OCI-LY3 (cell line): Measurements from ENCODE around the gene ADPRS.

Source experiments
- H2AFZ ChIP-seq: fragments of 200-600, 300-600 bp; shearing (Covaris generic); 2 replicates; pipeline ENCODE4 v1.6.0; 2014; ENCODE audit warnings: antibody characterized with exemption, low read depth, low read length
- H3K27ac ChIP-seq: fragments of 200-600, 300-600 bp; sonication (generic); 2 replicates; pipeline ENCODE4 v1.5.1; 2014; ENCODE audit warnings: mild to moderate bottlenecking, low read length, moderate library complexity, mixed read lengths
- H3K27me3 ChIP-seq: fragments of 200-600, 300-600 bp; sonication (generic); 2 replicates; pipeline ENCODE4 v1.6.1; 2014; ENCODE audit warnings: low read depth, low read length, mixed read lengths
- H3K36me3 ChIP-seq: fragments of 200-600, 300-600 bp; sonication (generic); replicated peaks from 2 replicates; pipeline ENCODE3; 2014; ENCODE audit warnings: low read depth, low read length, mixed read lengths
- H3K4me1 ChIP-seq: fragments of 300-600, 200-600 bp; sonication (generic); 2 replicates; pipeline ENCODE4 v1.6.1; 2014; ENCODE audit warnings: low read length, mixed read lengths
- H3K4me2 ChIP-seq: fragments of 200-600, 300-600 bp; sonication (generic); 2 replicates; pipeline ENCODE4 v1.6.1; 2014; ENCODE audit warnings: low read length, mixed read lengths
- H3K4me3 ChIP-seq: fragments of 300-600, 200-600 bp; sonication (generic); 2 replicates; pipeline ENCODE4 v1.5.1; 2014; ENCODE audit warnings: antibody characterized with exemption, mild to moderate bottlenecking, low read length, moderate library complexity
- H3K79me2 ChIP-seq: fragments of 300-600, 200-600 bp; shearing (Covaris generic); 2 replicates; pipeline ENCODE4 v1.6.1; 2014; ENCODE audit warnings: mild to moderate bottlenecking, low read length, mixed read lengths
- H3K9ac ChIP-seq: fragments of 300-600, 200-600 bp; shearing (Covaris generic); 2 replicates; pipeline ENCODE4 v1.6.0; 2014; ENCODE audit warnings: mild to moderate bottlenecking, low read length, moderate library complexity
- H3K9me3 ChIP-seq: fragments of 200-600, 300-600 bp; shearing (Covaris generic); 2 replicates; pipeline ENCODE4 v1.6.1; 2014; ENCODE audit warnings: low read length, mixed read lengths; ENCODE audit not compliant: insufficient read depth
- H4K20me1 ChIP-seq: fragments of 200-600, 300-600 bp; sonication (generic); 2 replicates; pipeline ENCODE4 v1.6.1; 2016; ENCODE audit warnings: low read length, mixed read lengths; ENCODE audit not compliant: insufficient read depth
- EZH2phosphoT487 ChIP-seq: fragments of 200-600 bp; shearing (Covaris generic); IDR thresholded peaks from 2 replicates; pipeline ENCODE4 v1.6.1; 2018; ENCODE audit warnings: antibody characterized with exemption, mixed run types, low read depth
- TF ChIP-seq, protein P1 (sequence below): fragments of 200-600, 300-600 bp; sonication (generic); IDR thresholded peaks from 2 replicates; pipeline ENCODE4 v1.5.1; 2014; ENCODE audit warnings: antibody characterized with exemption, low read length, low read depth

ADPRS gene

GRCh38 chr1:36093929-36094328 lies 5.2 kb downstream of the ADPRS start:
- Histone ChIP-seq H3K4me1 (no peaks in the 10 kb centered on the region), H3K9me3 (no peaks in the 10 kb centered on the region), H3K9ac (no peak overlapping the region), H4K20me1 (no peaks in the 10 kb centered on the region), H3K4me3 (no peak overlapping the region), H3K36me3 (peaks cover 11% of the 10 kb centered on the region), H2AFZ (no peak overlapping the region), H3K27me3 (no peaks in the 10 kb centered on the region), H3K4me2 (no peak overlapping the region), H3K79me2 (peaks cover 14% of the 10 kb centered on the region), H3K27ac (no peak overlapping the region)
- no peak for TF ChIP-seq EZH2phosphoT487
- TF ChIP-seq, protein P1, sequence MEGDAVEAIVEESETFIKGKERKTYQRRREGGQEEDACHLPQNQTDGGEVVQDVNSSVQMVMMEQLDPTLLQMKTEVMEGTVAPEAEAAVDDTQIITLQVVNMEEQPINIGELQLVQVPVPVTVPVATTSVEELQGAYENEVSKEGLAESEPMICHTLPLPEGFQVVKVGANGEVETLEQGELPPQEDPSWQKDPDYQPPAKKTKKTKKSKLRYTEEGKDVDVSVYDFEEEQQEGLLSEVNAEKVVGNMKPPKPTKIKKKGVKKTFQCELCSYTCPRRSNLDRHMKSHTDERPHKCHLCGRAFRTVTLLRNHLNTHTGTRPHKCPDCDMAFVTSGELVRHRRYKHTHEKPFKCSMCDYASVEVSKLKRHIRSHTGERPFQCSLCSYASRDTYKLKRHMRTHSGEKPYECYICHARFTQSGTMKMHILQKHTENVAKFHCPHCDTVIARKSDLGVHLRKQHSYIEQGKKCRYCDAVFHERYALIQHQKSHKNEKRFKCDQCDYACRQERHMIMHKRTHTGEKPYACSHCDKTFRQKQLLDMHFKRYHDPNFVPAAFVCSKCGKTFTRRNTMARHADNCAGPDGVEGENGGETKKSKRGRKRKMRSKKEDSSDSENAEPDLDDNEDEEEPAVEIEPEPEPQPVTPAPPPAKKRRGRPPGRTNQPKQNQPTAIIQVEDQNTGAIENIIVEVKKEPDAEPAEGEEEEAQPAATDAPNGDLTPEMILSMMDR, result no peak

DNA sequence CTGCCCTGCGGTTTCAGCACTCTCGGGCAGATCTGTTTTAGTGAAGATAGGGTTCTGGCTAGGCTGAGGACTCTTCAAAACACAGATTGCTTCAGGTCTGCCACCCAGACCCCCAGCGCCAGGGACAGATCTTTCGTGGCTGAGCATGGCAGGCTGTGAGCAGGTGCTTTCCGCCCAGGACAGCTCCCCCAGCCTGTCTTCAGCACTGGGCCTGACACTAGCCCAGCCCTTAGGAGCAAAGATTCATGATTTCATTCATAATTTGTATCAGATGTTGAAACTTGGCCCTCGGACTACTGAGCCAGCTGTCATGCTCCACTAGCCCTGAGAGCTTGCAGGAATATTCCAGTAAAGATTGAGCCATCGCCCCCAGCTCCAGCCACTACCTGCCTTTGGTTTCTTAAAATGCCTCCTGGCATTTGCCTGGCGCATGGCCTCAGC lies 5.9 kb downstream of the ADPRS start:
- H3K36me3 ChIP-seq, result peaks cover 11% of the 10 kb centered on the region
- TF ChIP-seq, protein P1, result no peak
- TF ChIP-seq EZH2phosphoT487, result no peak
- no peaks in the 10 kb centered on the region for H3K27me3 ChIP-seq
- peaks cover 7% of the 10 kb centered on the region for H3K79me2 ChIP-seq
- no peak overlapping the region for H2AFZ ChIP-seq
- no peak overlapping the region for H3K27ac ChIP-seq
- H3K4me3 ChIP-seq, result no peak overlapping the region
- no peaks in the 10 kb centered on the region for H3K9me3 ChIP-seq
- peaks cover under 1% of the 10 kb centered on the region; the same call in 1 of the 2 replicates for H3K4me1 ChIP-seq
- no peak overlapping the region for H3K4me2 ChIP-seq
- H3K9ac ChIP-seq, result no peak overlapping the region
- no peaks in the 10 kb centered on the region for H4K20me1 ChIP-seq

DNA sequence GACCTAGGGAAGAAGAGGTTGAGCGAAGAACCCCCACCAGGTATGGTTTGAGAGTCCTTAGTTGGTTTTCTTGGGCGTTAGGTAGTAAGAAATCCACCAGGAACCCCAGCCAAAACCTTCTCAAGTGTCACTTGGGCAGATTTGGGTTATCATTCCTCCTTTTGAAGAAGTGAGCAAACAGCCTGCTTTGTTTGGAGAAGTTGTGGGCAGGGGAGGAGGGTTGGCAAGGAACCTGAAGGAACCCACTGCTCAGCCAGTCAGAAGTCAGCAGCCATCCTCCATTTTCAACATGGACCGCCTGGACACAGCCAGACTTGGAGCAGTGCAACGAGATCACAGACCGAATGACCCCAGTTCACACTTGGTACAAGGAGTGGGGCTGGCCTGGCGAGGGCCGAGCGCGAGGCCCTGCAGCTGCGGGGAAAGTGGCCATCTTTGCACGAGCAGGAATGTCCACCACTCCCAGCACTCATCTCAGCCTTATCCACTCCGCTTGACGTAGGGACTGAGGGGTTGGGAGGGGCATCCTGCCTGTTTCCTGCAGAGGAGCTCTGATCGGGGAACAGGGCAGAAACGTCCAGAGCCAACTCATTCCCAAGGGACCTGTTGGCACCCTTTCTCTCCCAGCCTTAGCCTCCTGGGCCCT lies 7.2 kb downstream of the ADPRS start:
- Histone ChIP-seq H3K4me2 (no peak overlapping the region), H3K27ac (no peak overlapping the region), H2AFZ (no peak overlapping the region), H3K4me3 (no peak overlapping the region), H3K9ac (no peak overlapping the region), H3K4me1 (peaks cover 3% of the 10 kb centered on the region; the same call in 1 of the 2 replicates), H3K27me3 (no peaks in the 10 kb centered on the region), H3K79me2 (no peaks in the 10 kb centered on the region), H3K9me3 (no peaks in the 10 kb centered on the region), H3K36me3 (peaks cover 11% of the 10 kb centered on the region), H4K20me1 (no peaks in the 10 kb centered on the region)
- no peak for TF ChIP-seq EZH2phosphoT487

DNA sequence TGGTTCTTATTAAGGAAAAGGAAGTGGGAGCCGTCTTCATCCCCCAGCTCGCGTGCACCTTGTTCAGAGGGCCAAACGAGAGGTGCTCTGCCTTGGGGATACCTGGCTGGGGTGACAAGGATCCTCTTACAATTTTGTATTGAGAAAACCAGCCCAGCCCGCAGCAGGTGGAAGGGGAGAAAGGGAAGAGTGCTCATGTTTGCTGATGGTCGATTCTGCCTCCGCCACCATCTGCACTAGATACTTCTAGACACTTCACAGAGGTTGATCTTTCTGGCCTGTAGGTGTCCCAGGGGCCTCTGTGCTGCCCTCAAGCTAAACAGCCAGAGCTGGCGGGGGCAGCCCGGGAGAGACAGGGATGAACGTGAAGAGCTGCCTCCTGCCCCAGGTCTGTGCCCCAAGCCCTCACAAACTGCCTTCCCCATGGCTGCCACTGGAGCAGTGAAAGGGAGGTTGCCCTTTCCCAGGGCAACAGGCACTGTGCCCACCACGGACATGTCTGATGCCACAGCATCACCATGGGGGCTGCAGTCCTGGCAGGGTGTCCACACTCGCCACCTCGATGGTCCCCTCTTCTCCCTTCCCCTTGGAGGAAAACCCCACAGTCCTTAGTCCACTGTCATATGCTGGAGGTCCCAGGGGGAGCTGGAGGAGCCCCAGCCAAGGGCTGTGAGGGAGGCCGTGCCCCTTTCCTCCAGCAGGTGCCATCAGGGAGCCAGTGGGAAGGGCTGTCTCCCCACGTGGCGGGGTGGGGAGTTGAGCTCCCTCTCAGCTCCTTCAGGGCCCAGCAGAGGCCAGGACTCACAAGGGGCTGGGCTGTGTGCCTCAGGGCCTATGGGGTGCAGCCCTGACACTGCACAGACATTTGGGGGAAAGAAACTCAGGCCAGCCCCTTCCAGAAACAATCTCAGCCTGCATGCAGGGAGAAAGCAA lies 8.1 kb downstream of the ADPRS start:
- Histone ChIP-seq H3K4me2 (no peak overlapping the region), H3K4me1 (peaks cover 3% of the 10 kb centered on the region; the same call in 1 of the 2 replicates)

More for the DNA sequence above, 8.1 kb downstream of the ADPRS start:
- Histone ChIP-seq H2AFZ (no peak overlapping the region), H3K4me3 (no peak overlapping the region), H3K9ac (no peak overlapping the region), H3K27me3 (no peaks in the 10 kb centered on the region), H3K79me2 (no peaks in the 10 kb centered on the region), H4K20me1 (no peaks in the 10 kb centered on the region), H3K9me3 (no peaks in the 10 kb centered on the region), H3K36me3 (peaks cover 11% of the 10 kb centered on the region), H3K27ac (no peak overlapping the region)
- TF ChIP-seq EZH2phosphoT487, result no peak
- TF ChIP-seq, protein P1, result no peak
